ENCODE results near the gene PTK7. TPM values are rescaled to one million over a fixed set of nuclear protein-coding genes. Genes with fewer than 3 reads are reported as not detected.

Gene PTK7
- total and polyA plus RNA-seq, 2 of the 8 experiments (the other 6 are each of a cell fraction or from before 2014, with no cell fraction given), result 110 to 138 TPM

GRCh38 chr6:43059168-43060033 lies 16.7 kb upstream of the PTK7 start, which contains the start of the genes KLC4 and MRPL2 (continued):
- TF ChIP-seq SP4 (IDR thresholded peaks at IDR 0.05; ENCODE audit: low read length) (no peak), EZH2 (IDR thresholded peaks at IDR 0.05; ENCODE audit: low read depth, low read length, severe bottlenecking) (no peak), TAF7 (optimal IDR thresholded peaks at IDR 0.05; ENCODE audit: borderline replicate concordance, low read depth, low read length) (peak; percentile 84), FOSL1 (IDR thresholded peaks at IDR 0.05; ENCODE audit: insufficient read depth, low read depth, low read length) (no peak), TEAD4 (IDR thresholded peaks at IDR 0.05; ENCODE audit: low read depth, low read length) (no peak), KDM1A (IDR thresholded peaks at IDR 0.05; ENCODE audit: borderline replicate concordance, low read length) (no peak), YY1 (IDR thresholded peaks at IDR 0.05; ENCODE audit: low read depth, low read length) (peak; percentile 98), RAD21 (IDR thresholded peaks at IDR 0.05 in 1 of 2, conservative IDR thresholded peaks at IDR 0.05 in 1 of 2; ENCODE audit: low read depth in 2 of 2, low read length in 2 of 2) (0 out of 4 replicates have a peak, but pooled peaks of 1 of the 2 experiments have one; percentile 8), SRF (IDR thresholded peaks at IDR 0.05; ENCODE audit: low read depth, low read length) (peak; percentile 89), MAX (IDR thresholded peaks at IDR 0.05) (peak; percentile 74), KDM5A (IDR thresholded peaks at IDR 0.05; ENCODE audit: low read length) (peak; percentile 95), CEBPB (IDR thresholded peaks at IDR 0.05; ENCODE audit: low read depth, low read length) (no peak), BACH1 (IDR thresholded peaks at IDR 0.05; ENCODE audit: low read length) (no peak), CTCF (IDR thresholded peaks at IDR 0.05; ENCODE audit: control extremely low read depth in 1 of 3, insufficient read depth in 1 of 3, low read depth in 1 of 3, low read length in 3 of 3) (no peak), CHD1 (IDR thresholded peaks at IDR 0.05; ENCODE audit: low read depth, low read length) (no peak), POLR2AphosphoS5 (IDR thresholded peaks at IDR 0.05; ENCODE audit: low read depth, low read length) (peak; percentile 99), SIX5 (IDR thresholded peaks at IDR 0.05; ENCODE audit: low read depth, low read length) (no peak), SIRT6 (IDR thresholded peaks at IDR 0.05; ENCODE audit: low read length) (no peak), SUZ12 (IDR thresholded peaks at IDR 0.05; ENCODE audit: low read length) (no peak), SP2 (IDR thresholded peaks at IDR 0.05; ENCODE audit: low read length) (no peak; the same call in 1 of the 2 replicates), RNF2 (IDR thresholded peaks at IDR 0.05; ENCODE audit: borderline replicate concordance, low read depth, low read length, missing control alignments, poor library complexity, severe bottlenecking) (no peak)
